GM12864 (cell line): ENCODE data around the gene PCYT1A.
A peak's percentile ranks its signal among the peaks of the same experiment; 100 is the strongest.

ENCODE experiments used
- DNase-seq: peaks from one replicate; pipeline ENCODE4 v3.0.0-alpha.2; 2011; ENCODE audit warnings: low read depth
- H3K4me3 ChIP-seq: 2 replicates; pipeline ENCODE4 v1.5.1; 2011; ENCODE audit warnings: mild to moderate bottlenecking, low read depth, low read length, control low read depth
- CTCF ChIP-seq: IDR thresholded peaks from 2 replicates; pipeline ENCODE4 v1.5.1; 2011; ENCODE audit warnings: low read depth, mild to moderate bottlenecking, moderate library complexity, low read length, control low read depth, inconsistent platforms; ENCODE audit errors: missing control alignments

Gene PCYT1A

GRCh38 chr3:196225086-196225485 is 62.4 kb downstream of the PCYT1A start:
- TF ChIP-seq CTCF = no peak
- no peak overlapping the region for H3K4me3 ChIP-seq
- no peak for DNase-seq

- no peak for DNase-seq
- no peak for TF ChIP-seq CTCF
- H3K4me3 ChIP-seq = no peak overlapping the region
Measured at GRCh38 chr3:196222876-196223595, 64.5 kb downstream of the PCYT1A start.

- no peak for DNase-seq
- H3K4me3 ChIP-seq = no peak overlapping the region
- TF ChIP-seq CTCF = no peak
Measured at GRCh38 chr3:196220991-196221390, 66.5 kb downstream of the PCYT1A start.

GRCh38 chr3:196220587-196220986 is 66.9 kb downstream of the PCYT1A start:
- no peak for TF ChIP-seq CTCF
- no peak overlapping the region for H3K4me3 ChIP-seq
- DNase-seq = no peak

GRCh38 chr3:196219970-196220311 is 67.6 kb downstream of the PCYT1A start:
- no peak for DNase-seq
- no peak for TF ChIP-seq CTCF
- H3K4me3 ChIP-seq = no peak overlapping the region

GRCh38 chr3:196219194-196219969 is 68.1 kb downstream of the PCYT1A start:
- no peak for TF ChIP-seq CTCF
- DNase-seq = no peak
- peak overlapping the region; percentile 44 for H3K4me3 ChIP-seq
